Measurements from ENCODE around the gene NOP56.

The NOP56 gene

GRCh38 chr20:2696646-2697045 is 44.2 kb downstream of the NOP56 start:
- Histone ChIP-seq H2AFZ (ENCODE audit: low read length) (no peak overlapping the region), H4K20me1 (ENCODE audit: insufficient read depth, low read length, poor library complexity, severe bottlenecking) (no peaks in the 10 kb centered on the region), H3K9ac (ENCODE audit: low read depth, low read length, poor library complexity, severe bottlenecking) (no peak overlapping the region), H3K27me3 (ENCODE audit: insufficient read depth, low read length, poor library complexity, severe bottlenecking) (peaks cover 8% of the 10 kb centered on the region), H3K4me3 (ENCODE audit: low read length, poor library complexity, severe bottlenecking) (no peak overlapping the region), H3K9me3 (ENCODE audit: insufficient read depth, low read depth, low read length) (no peaks in the 10 kb centered on the region), H3K9me2 (replicated peaks; ENCODE audit: low read depth, low read length) (no peaks in the 10 kb centered on the region), H3K4me2 (ENCODE audit: low read depth, low read length, poor library complexity, severe bottlenecking) (no peak overlapping the region), H3F3A (ENCODE audit: low read depth) (no peaks in the 10 kb centered on the region), H3K36me3 (ENCODE audit: insufficient read depth, low read length) (no peaks in the 10 kb centered on the region), H3K79me2 (ENCODE audit: insufficient read depth, low read length) (no peaks in the 10 kb centered on the region), H3K4me1 (ENCODE audit: insufficient read depth, low read length, poor library complexity, severe bottlenecking) (peaks cover 8% of the 10 kb centered on the region)
- no peak for TF ChIP-seq EZH2phosphoT487 (IDR thresholded peaks at IDR 0.05; ENCODE audit: borderline replicate concordance)
- TF ChIP-seq CTCF (conservative IDR thresholded peaks at IDR 0.05; ENCODE audit: low read length): no peak

GRCh38 chr20:2697768-2698167 is 45.3 kb downstream of the NOP56 start:
- H3F3A ChIP-seq (ENCODE audit: low read depth): no peaks in the 10 kb centered on the region
- H3K9ac ChIP-seq (ENCODE audit: low read depth, low read length, poor library complexity, severe bottlenecking): no peak overlapping the region
- no peaks in the 10 kb centered on the region for H3K79me2 ChIP-seq (ENCODE audit: insufficient read depth, low read length)
- peaks cover 4% of the 10 kb centered on the region for H3K4me1 ChIP-seq (ENCODE audit: insufficient read depth, low read length, poor library complexity, severe bottlenecking)
- no peaks in the 10 kb centered on the region for H4K20me1 ChIP-seq (ENCODE audit: insufficient read depth, low read length, poor library complexity, severe bottlenecking)
- no peak overlapping the region; the same call in 1 of the 2 replicates for H2AFZ ChIP-seq (ENCODE audit: low read length)
- no peak overlapping the region for H3K4me3 ChIP-seq (ENCODE audit: low read length, poor library complexity, severe bottlenecking)
- H3K27me3 ChIP-seq (ENCODE audit: insufficient read depth, low read length, poor library complexity, severe bottlenecking): peaks cover 8% of the 10 kb centered on the region
- no peaks in the 10 kb centered on the region for H3K36me3 ChIP-seq (ENCODE audit: insufficient read depth, low read length)
- H3K9me3 ChIP-seq (ENCODE audit: insufficient read depth, low read depth, low read length): no peaks in the 10 kb centered on the region
- no peak overlapping the region for H3K4me2 ChIP-seq (ENCODE audit: low read depth, low read length, poor library complexity, severe bottlenecking)
- no peak for TF ChIP-seq CTCF (conservative IDR thresholded peaks at IDR 0.05; ENCODE audit: low read length)
- no peak for TF ChIP-seq EZH2phosphoT487 (IDR thresholded peaks at IDR 0.05; ENCODE audit: borderline replicate concordance)
- no peaks in the 10 kb centered on the region for H3K9me2 ChIP-seq (replicated peaks; ENCODE audit: low read depth, low read length)

GRCh38 chr20:2698186-2698817 is 45.9 kb downstream of the NOP56 start:
- H2AFZ ChIP-seq (ENCODE audit: low read length): no peak overlapping the region
- no peaks in the 10 kb centered on the region for H3K79me2 ChIP-seq (ENCODE audit: insufficient read depth, low read length)
- H3K4me1 ChIP-seq (ENCODE audit: insufficient read depth, low read length, poor library complexity, severe bottlenecking): peaks cover 4% of the 10 kb centered on the region
- no peaks in the 10 kb centered on the region for H3F3A ChIP-seq (ENCODE audit: low read depth)
- H4K20me1 ChIP-seq (ENCODE audit: insufficient read depth, low read length, poor library complexity, severe bottlenecking): no peaks in the 10 kb centered on the region
- TF ChIP-seq EZH2phosphoT487 (IDR thresholded peaks at IDR 0.05; ENCODE audit: borderline replicate concordance) (no peak), CTCF (conservative IDR thresholded peaks at IDR 0.05; ENCODE audit: low read length) (no peak)
- no peak overlapping the region for H3K4me2 ChIP-seq (ENCODE audit: low read depth, low read length, poor library complexity, severe bottlenecking)
- no peaks in the 10 kb centered on the region for H3K9me3 ChIP-seq (ENCODE audit: insufficient read depth, low read depth, low read length)
- no peaks in the 10 kb centered on the region for H3K36me3 ChIP-seq (ENCODE audit: insufficient read depth, low read length)
- no peaks in the 10 kb centered on the region for H3K9me2 ChIP-seq (replicated peaks; ENCODE audit: low read depth, low read length)
- no peak overlapping the region for H3K4me3 ChIP-seq (ENCODE audit: low read length, poor library complexity, severe bottlenecking)
- peaks cover 8% of the 10 kb centered on the region for H3K27me3 ChIP-seq (ENCODE audit: insufficient read depth, low read length, poor library complexity, severe bottlenecking)
- no peak overlapping the region for H3K9ac ChIP-seq (ENCODE audit: low read depth, low read length, poor library complexity, severe bottlenecking)
